Brain microvascular endothelial cell (primary cell): ENCODE measurements around the gene ELOVL7.

Experiments used
- DNase-seq: peaks from one replicate; pipeline ENCODE4 v3.0.0-alpha.2; 2020
- H3K27ac ChIP-seq: fragments of 250-450 bp; sonication (Bioruptor Pico); 2 replicates; pipeline ENCODE4 v1.5.1; 2020; ENCODE audit warnings: mild to moderate bottlenecking, moderate library complexity
- H3K27me3 ChIP-seq: fragments of 250-450 bp; sonication (Bioruptor Pico); replicated peaks from 2 replicates; pipeline ENCODE4 v1.5.1; 2020; ENCODE audit warnings: mild to moderate bottlenecking
- H3K36me3 ChIP-seq: fragments of 250-450 bp; sonication (Bioruptor Pico); replicated peaks from 2 replicates; pipeline ENCODE4 v1.5.1; 2020; ENCODE audit warnings: mild to moderate bottlenecking
- H3K4me3 ChIP-seq: 2 replicates; pipeline ENCODE4 v1.5.1; 2011; ENCODE audit warnings: low read depth, mild to moderate bottlenecking, control low read depth, low read length, moderate library complexity
- CTCF ChIP-seq: IDR thresholded peaks from 2 replicates; pipeline ENCODE4 v1.5.1; 2011; ENCODE audit warnings: low read depth, mild to moderate bottlenecking, moderate library complexity, low read length, control low read depth, inconsistent platforms; ENCODE audit errors: missing control alignments
- in situ Hi-C: cut with HindIII; loops from 2 replicates; pipeline ENCODE4 v1.10.0; 2017; ENCODE audit warnings: low sequenced_read_pairs, low pct_ligation_motif_present

ELOVL7 gene

GRCh38 chr5:60856066-60856465 is 12.0 kb upstream of the ELOVL7 start:
- no peak for TF ChIP-seq CTCF
- in situ Hi-C loops: no loop called here
- Histone ChIP-seq H3K4me3 (no peak overlapping the region), H3K27me3 (no peaks in the 10 kb centered on the region), H3K36me3 (no peaks in the 10 kb centered on the region), H3K27ac (no peak overlapping the region)
- no peak for DNase-seq

GRCh38 chr5:60852940-60853339 is 8.9 kb upstream of the ELOVL7 start:
- H3K36me3 ChIP-seq: no peaks in the 10 kb centered on the region
- no peak overlapping the region for H3K4me3 ChIP-seq
- DNase-seq: no peak
- in situ Hi-C loops: no loop called here
- no peak for TF ChIP-seq CTCF
- no peak overlapping the region for H3K27ac ChIP-seq
- no peaks in the 10 kb centered on the region for H3K27me3 ChIP-seq

- no peak for DNase-seq
- Histone ChIP-seq H3K4me3 (no peak overlapping the region), H3K36me3 (no peaks in the 10 kb centered on the region), H3K27me3 (no peaks in the 10 kb centered on the region), H3K27ac (no peak overlapping the region)
- in situ Hi-C loops: no loop called here
- no peak for TF ChIP-seq CTCF
These were observed 8.2 kb upstream of the ELOVL7 start for GRCh38 chr5:60852317-60852716.

- DNase-seq: no peak
- no peak for TF ChIP-seq CTCF
These were observed 7.6 kb upstream of the ELOVL7 start for GRCh38 chr5:60851626-60852025.

GRCh38 chr5:60846298-60846697 is 2.2 kb upstream of the ELOVL7 start:
- in situ Hi-C loops: no loop called here
- H3K36me3 ChIP-seq: no peaks in the 10 kb centered on the region
- no peak for TF ChIP-seq CTCF

More at GRCh38 chr5:60851626-60852025, 7.6 kb upstream of the ELOVL7 start:
- Histone ChIP-seq H3K27ac (no peak overlapping the region), H3K27me3 (no peaks in the 10 kb centered on the region), H3K4me3 (no peak overlapping the region), H3K36me3 (no peaks in the 10 kb centered on the region)
- in situ Hi-C loops: no loop called here

GRCh38 chr5:60843386-60843935 is 608 bp downstream of the ELOVL7 start:
- peaks cover 12% of the 10 kb centered on the region for H3K27me3 ChIP-seq
- DNase-seq: no peak
- H3K36me3 ChIP-seq: no peaks in the 10 kb centered on the region
- no peak for TF ChIP-seq CTCF
- no peak overlapping the region for H3K27ac ChIP-seq
- in situ Hi-C loops: no loop called here
- peak overlapping the region; percentile 61 for H3K4me3 ChIP-seq

More at GRCh38 chr5:60846298-60846697, 2.2 kb upstream of the ELOVL7 start:
- Histone ChIP-seq H3K27ac (no peak overlapping the region), H3K4me3 (no peak overlapping the region), H3K27me3 (peaks cover 12% of the 10 kb centered on the region)
- no peak for DNase-seq
